ENCODE data around the gene HOXD3. TPM values are rescaled to one million over a fixed set of nuclear protein-coding genes. Genes with fewer than 3 reads are reported as not detected.

Gene HOXD3
- polyA plus RNA-seq, 2 of the 4 experiments (the other 2 are of a cell fraction), result 0.18 to 0.27 TPM

GRCh38 chr2:176138526-176138922 lies 18.6 kb upstream of the HOXD3 start:
- ATAC-seq (no peak), FAIRE-seq (no peak), DNase-seq (ENCODE audit: low read depth in 1 of 2, low spot score in 1 of 2) (no peak)
- ChIA-PET POLR2A (no interaction called here), CTCF (interaction anchor here (1.8 to 11.6 kb wide), 9 partner anchors 12 to 676 kb away, joined by 3 to 216 read pairs (median 46); partner anchors contain the start of gene HOXD4)
- no peak overlapping the region for H3K4me3 ChIP-seq
- H3K4me2 ChIP-seq, result no peak overlapping the region
- TF ChIP-seq BHLHE40 (IDR thresholded peaks at IDR 0.05; ENCODE audit: low read depth, low read length) (no peak), ESRRA (IDR thresholded peaks at IDR 0.05; ENCODE audit: borderline replicate concordance, low read length) (no peak), SREBF2 (IDR thresholded peaks at IDR 0.05) (no peak), KDM5A (IDR thresholded peaks at IDR 0.05) (no peak), HDAC2 (IDR thresholded peaks at IDR 0.05) (no peak), CEBPB (IDR thresholded peaks at IDR 0.05) (no peak), ELK1 (IDR thresholded peaks at IDR 0.05; ENCODE audit: low read depth, low read length) (no peak), ATOH8 (CRISPR knock-in tag; IDR thresholded peaks at IDR 0.05; ENCODE audit: low read depth) (no peak), RARB (CRISPR knock-in tag; IDR thresholded peaks at IDR 0.05) (no peak), RAD21 (conservative IDR thresholded peaks at IDR 0.05 in 1 of 2, IDR thresholded peaks at IDR 0.05 in 1 of 2) (no peak), USF2 (IDR thresholded peaks at IDR 0.05) (no peak), JUNB (IDR thresholded peaks at IDR 0.05) (no peak), HEYL (CRISPR knock-in tag; IDR thresholded peaks at IDR 0.05) (no peak), EP300 (IDR thresholded peaks at IDR 0.05) (no peak), HMGXB4 (CRISPR knock-in tag; IDR thresholded peaks at IDR 0.05; ENCODE audit: borderline replicate concordance) (no peak), RFX5 (IDR thresholded peaks at IDR 0.05) (no peak), NFE2L2 (conservative IDR thresholded peaks at IDR 0.05; ENCODE audit: low read length) (no peak), MAFK (IDR thresholded peaks at IDR 0.05; ENCODE audit: partially characterized antibody) (no peak), POLR2AphosphoS2 (conservative IDR thresholded peaks at IDR 0.05; ENCODE audit: low read length) (no peak)
- H3K9me3 ChIP-seq, result no peaks in the 10 kb centered on the region
- 69% methylated on average over 14 of the region's 14 CpGs for WGBS (ENCODE audit: missing lambda C conversion rate)
- no peak overlapping the region for H3K27ac ChIP-seq
- H3K4me1 ChIP-seq, result peaks cover 7% of the 10 kb centered on the region; the same call in 2 of the 3 replicates

- Histone ChIP-seq H3K9me3 (no peaks in the 10 kb centered on the region), H3K4me3 (no peak overlapping the region), H3K4me1 (peaks cover 7% of the 10 kb centered on the region; the same call in 2 of the 3 replicates), H3K27ac (no peak overlapping the region), H3K4me2 (no peak overlapping the region)
- ChIA-PET POLR2A (no interaction called here), CTCF (interaction anchor here (0.5 to 11.6 kb wide), 23 partner anchors 9 to 1018 kb away, joined by 3 to 216 read pairs (median 9); partner anchors contain the start of gene HOXD4)
- WGBS (ENCODE audit: missing lambda C conversion rate), result 93% methylated on average over 28 of the region's 28 CpGs
- no peak for DNase-seq (ENCODE audit: low read depth in 1 of 2, low spot score in 1 of 2)
- no peak for ATAC-seq
- FAIRE-seq, result no peak
- TF ChIP-seq FOSB (CRISPR knock-in tag; IDR thresholded peaks at IDR 0.05) (no peak), EHMT2 (IDR thresholded peaks at IDR 0.05; ENCODE audit: low read depth) (no peak), POLR2AphosphoS2 (conservative IDR thresholded peaks at IDR 0.05; ENCODE audit: low read length) (no peak), MAX (IDR thresholded peaks at IDR 0.05) (no peak), HOXA7 (CRISPR knock-in tag; IDR thresholded peaks at IDR 0.05) (no peak), KDM5A (IDR thresholded peaks at IDR 0.05) (no peak), NPAS2 (CRISPR knock-in tag; IDR thresholded peaks at IDR 0.05; ENCODE audit: borderline replicate concordance) (no peak), CTCF (IDR thresholded peaks at IDR 0.05) (no peak), RFX5 (IDR thresholded peaks at IDR 0.05) (no peak), USF2 (IDR thresholded peaks at IDR 0.05) (no peak), ZSCAN20 (CRISPR knock-in tag; IDR thresholded peaks at IDR 0.05) (no peak), ATOH8 (CRISPR knock-in tag; IDR thresholded peaks at IDR 0.05; ENCODE audit: low read depth) (no peak), CHD2 (IDR thresholded peaks at IDR 0.05; ENCODE audit: low read length, partially characterized antibody) (no peak), ZFP36 (IDR thresholded peaks at IDR 0.05; ENCODE audit: borderline replicate concordance, partially characterized antibody) (no peak)
Measured at GRCh38 chr2:176138923-176139660, 18.0 kb upstream of the HOXD3 start.

All from A549 (cell line).